DOHH2 (cell line): ENCODE data around the gene ASRGL1.

Experiments
- CTCF ChIP-seq: fragments of 200-600 bp; sonication (generic); IDR thresholded peaks from one replicate; pipeline ENCODE4 v1.5.1; 2014; ENCODE audit warnings: antibody characterized with exemption, mild to moderate bottlenecking, low read depth, low read length; ENCODE audit not compliant: poor library complexity, severe bottlenecking
- EZH2phosphoT487 ChIP-seq: fragments of 200-600 bp; sonication (generic); IDR thresholded peaks from 2 replicates; pipeline ENCODE4 v1.6.1; 2017; ENCODE audit warnings: borderline replicate concordance, mild to moderate bottlenecking, antibody characterized with exemption, low read length, moderate library complexity, mixed read lengths

DNA sequence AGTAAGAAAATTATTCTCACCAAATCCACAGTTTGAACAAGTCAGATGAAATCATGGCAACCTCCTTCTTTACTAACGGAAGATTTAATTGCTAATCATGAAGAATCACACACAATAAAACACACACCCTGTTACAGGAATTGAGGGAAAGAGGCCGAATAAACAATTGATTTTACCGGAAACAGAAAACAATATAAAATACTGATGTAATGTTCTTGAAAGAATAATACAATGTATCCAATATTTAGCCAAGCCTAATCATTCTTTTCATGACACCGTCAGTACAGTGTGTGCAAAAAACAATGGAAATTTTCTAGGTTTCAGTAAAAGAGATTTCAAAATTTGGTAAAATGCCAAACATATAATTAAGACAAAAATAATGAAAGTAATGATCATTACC, 23.4 kb downstream of the ASRGL1 start:
- TF ChIP-seq CTCF (no peak), EZH2phosphoT487 (no peak)
